HepG2 (cell line): Measurements from ENCODE around the gene SLC25A22. TPM values are rescaled to one million over a fixed set of nuclear protein-coding genes. Genes with fewer than 3 reads are reported as not detected.
A peak's percentile ranks its signal among the peaks of the same experiment; 100 is the strongest.

Experiments
- ETS1 ChIP-seq: sonication (generic); formaldehyde crosslinking; IDR thresholded peaks from 2 replicates; pipeline ENCODE4 v1.4.0; 2020; ENCODE audit warnings: missing genetic modification reagents
- GRHL1 ChIP-seq: sonication (generic); formaldehyde crosslinking; conservative IDR thresholded peaks from 2 replicates; pipeline ENCODE4 v1.8.0; 2022; ENCODE audit warnings: missing genetic modification reagents
- GTF3A ChIP-seq: sonication (generic); formaldehyde crosslinking; conservative IDR thresholded peaks from 2 replicates; pipeline ENCODE4 v1.4.0; 2020; ENCODE audit warnings: mild to moderate bottlenecking, missing genetic modification reagents
- KLF6 ChIP-seq: IDR thresholded peaks from 2 replicates; pipeline ENCODE4 v1.8.0; 2016; ENCODE audit warnings: missing biosample characterization, missing genetic modification reagents
- MYC ChIP-seq: sonication (generic); formaldehyde crosslinking; IDR thresholded peaks from 2 replicates; pipeline ENCODE4 v1.9.0; 2021; ENCODE audit warnings: missing genetic modification reagents, borderline replicate concordance
- PHF20 ChIP-seq: sonication (generic); formaldehyde crosslinking; IDR thresholded peaks from 2 replicates; pipeline ENCODE4 v1.5.0; 2020; ENCODE audit warnings: mild to moderate bottlenecking, missing genetic modification reagents
- PHF8 ChIP-seq: sonication (generic); formaldehyde crosslinking; IDR thresholded peaks from 2 replicates; pipeline ENCODE4 v1.5.0; 2020; ENCODE audit warnings: missing genetic modification reagents
- PREB ChIP-seq: sonication (generic); formaldehyde crosslinking; IDR thresholded peaks from 2 replicates; pipeline ENCODE4 v1.4.0; 2020; ENCODE audit warnings: missing genetic modification reagents
- RARA ChIP-seq: IDR thresholded peaks from 2 replicates; pipeline ENCODE4 v1.6.1; 2016; ENCODE audit warnings: missing genetic modification reagents, missing compliant biosample characterization
- SOX5 ChIP-seq: IDR thresholded peaks from 2 replicates; pipeline ENCODE4 v1.6.1; 2016; ENCODE audit warnings: borderline replicate concordance
- ZBTB4 ChIP-seq: sonication (generic); formaldehyde crosslinking; IDR thresholded peaks from 2 replicates; pipeline ENCODE4 v1.4.0; 2020; ENCODE audit warnings: missing genetic modification reagents, mild to moderate bottlenecking, borderline replicate concordance
- ZBTB42 ChIP-seq: sonication (generic); formaldehyde crosslinking; IDR thresholded peaks from 2 replicates; pipeline ENCODE4 v1.5.0; 2020; ENCODE audit warnings: mild to moderate bottlenecking, missing genetic modification reagents
- ZBTB46 ChIP-seq: sonication (generic); formaldehyde crosslinking; IDR thresholded peaks from 2 replicates; pipeline ENCODE4 v1.4.0; 2020; ENCODE audit warnings: mild to moderate bottlenecking, missing genetic modification reagents, borderline replicate concordance
- ZNF12 ChIP-seq: sonication (generic); formaldehyde crosslinking; IDR thresholded peaks from 2 replicates; pipeline ENCODE4 v1.5.0; 2020; ENCODE audit warnings: missing genetic modification reagents
- ZNF326 ChIP-seq: sonication (generic); formaldehyde crosslinking; IDR thresholded peaks from 2 replicates; pipeline ENCODE4 v1.4.0; 2020; ENCODE audit warnings: missing genetic modification reagents, borderline replicate concordance
- ZNF33A ChIP-seq: sonication (generic); formaldehyde crosslinking; IDR thresholded peaks from 2 replicates; pipeline ENCODE4 v1.5.1; 2020; ENCODE audit warnings: missing genetic modification reagents, mild to moderate bottlenecking, moderate library complexity, borderline replicate concordance
- ZNF350 ChIP-seq: sonication (generic); formaldehyde crosslinking; IDR thresholded peaks from 2 replicates; pipeline ENCODE4 v1.4.0; 2020; ENCODE audit warnings: mild to moderate bottlenecking, low read depth, missing genetic modification reagents, borderline replicate concordance
- ZNF414 ChIP-seq: sonication (generic); formaldehyde crosslinking; IDR thresholded peaks from 2 replicates; pipeline ENCODE4 v1.5.0; 2020; ENCODE audit warnings: missing genetic modification reagents
- ZNF549 ChIP-seq: sonication (generic); formaldehyde crosslinking; IDR thresholded peaks from 2 replicates; pipeline ENCODE4 v1.5.0; 2020; ENCODE audit warnings: missing genetic modification reagents
- ZNF674 ChIP-seq: sonication (generic); formaldehyde crosslinking; IDR thresholded peaks from 2 replicates; pipeline ENCODE4 v1.5.0; 2020; ENCODE audit warnings: low read depth, mild to moderate bottlenecking, missing genetic modification reagents
- polyA plus RNA-seq, 8 experiments: library from polyadenylated mRNA; depleted of rRNA in 3 of 8; stranded (reverse) in 7 of 8; unstranded in 1 of 8; fragments of >200 nt; fragmentation: Illumina TruSeq in 4 of 8; extraction: Trizol in 4 of 8; gene quantifications; 2 replicates each; pipeline versions ENCODE4 v1.2.1 to v1.2.3, GENCODE V29; 2011 to 2016; ENCODE audit warnings: low read depth in 4 of 8, missing spikeins in 1 of 8, mixed read lengths in 1 of 8; ENCODE audit not compliant: insufficient read depth in 1 of 8
- total RNA-seq, 5 experiments: library from RNA; depleted of rRNA; stranded (reverse); fragments of >200 nt; fragmentation: Illumina TruSeq; extraction: Trizol; gene quantifications; 2 replicates each; pipeline ENCODE4 v1.2.3, GENCODE V29; 2016; ENCODE audit warnings: low read depth in 1 of 5

The SLC25A22 gene
- total and polyA plus RNA-seq, 2 of the 13 experiments (the other 11 are each of a cell fraction or from before 2014, with no cell fraction given), result 12.4 to 19.2 TPM

GRCh38 chr11:833114-833791 is 35.2 kb upstream of the SLC25A22 start (continued):
- TF ChIP-seq ZBTB46 (CRISPR knock-in tag) (no peak), SOX5 (no peak), ZNF414 (CRISPR knock-in tag) (no peak), GTF3A (CRISPR knock-in tag) (no peak), ZNF350 (CRISPR knock-in tag) (no peak), ZNF12 (CRISPR knock-in tag) (no peak), ZBTB42 (CRISPR knock-in tag) (no peak), ETS1 (CRISPR knock-in tag) (no peak), ZNF674 (CRISPR knock-in tag) (no peak), PREB (CRISPR knock-in tag) (no peak), GRHL1 (no peak), ZNF326 (CRISPR knock-in tag) (no peak), PHF20 (CRISPR knock-in tag) (no peak), RARA (CRISPR knock-in tag) (0 out of 2 replicates have a peak, but pooled peaks have one; percentile 9), PHF8 (no peak), ZNF33A (CRISPR knock-in tag) (no peak), MYC (0 out of 2 replicates have a peak, but pooled peaks have one; percentile 49), KLF6 (CRISPR knock-in tag) (0 out of 2 replicates have a peak, but pooled peaks have one; percentile 32), ZBTB4 (CRISPR knock-in tag) (no peak), ZNF549 (CRISPR knock-in tag) (no peak)
